SHP77 (cell line): ENCODE measurements around the gene TMIGD3.
A peak's percentile ranks its signal among the peaks of the same experiment; 100 is the strongest.

Source experiments
- DNase-seq, 2 experiments: peaks; one replicate each; lab custom pipeline; 2025; lab: John Stamatoyannopoulos, UW

Gene TMIGD3

DNA sequence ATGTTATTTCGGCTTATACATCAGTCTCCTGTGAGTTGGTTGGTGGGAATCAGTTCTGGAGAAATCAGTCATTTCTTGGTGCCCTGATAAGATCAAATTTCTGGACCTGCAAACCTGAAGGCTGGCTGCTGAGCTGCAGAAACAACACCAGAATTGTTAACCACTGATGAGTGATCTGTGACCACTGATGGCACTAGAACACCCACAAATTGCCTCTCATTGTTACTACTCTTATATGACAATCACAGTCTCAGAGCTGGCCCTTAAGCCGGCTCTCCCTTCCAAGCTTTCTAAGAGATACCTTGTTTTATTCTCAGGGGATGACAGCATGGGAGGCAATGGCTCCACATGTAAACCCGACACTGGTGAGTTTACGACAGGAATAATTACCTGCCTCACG lies 27.7 kb downstream of the TMIGD3 start:
- DNase-seq: no peak

DNA sequence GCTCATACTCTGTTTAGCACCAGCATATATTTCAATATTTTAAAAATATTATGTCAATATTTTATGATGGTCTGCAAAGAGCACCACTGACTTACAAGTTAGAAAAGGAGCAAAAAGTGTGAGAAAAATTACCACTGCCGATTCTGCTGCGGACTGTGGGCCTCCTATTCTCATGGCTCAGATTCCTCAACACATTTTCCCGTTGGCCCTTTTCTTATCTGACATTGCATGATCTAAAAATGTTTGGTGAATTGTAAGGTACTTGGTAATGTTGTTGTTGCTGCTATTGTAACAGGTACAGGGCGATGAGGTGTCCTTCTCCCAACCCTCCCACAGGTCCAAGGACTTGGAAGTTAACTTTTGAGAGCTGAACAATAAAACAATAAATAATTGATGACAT lies 28.9 kb downstream of the TMIGD3 start:
- no peak for DNase-seq

- no peak for DNase-seq
Observed at GRCh38 chr1:111474106-111474505, 29.3 kb downstream of the TMIGD3 start.

DNA sequence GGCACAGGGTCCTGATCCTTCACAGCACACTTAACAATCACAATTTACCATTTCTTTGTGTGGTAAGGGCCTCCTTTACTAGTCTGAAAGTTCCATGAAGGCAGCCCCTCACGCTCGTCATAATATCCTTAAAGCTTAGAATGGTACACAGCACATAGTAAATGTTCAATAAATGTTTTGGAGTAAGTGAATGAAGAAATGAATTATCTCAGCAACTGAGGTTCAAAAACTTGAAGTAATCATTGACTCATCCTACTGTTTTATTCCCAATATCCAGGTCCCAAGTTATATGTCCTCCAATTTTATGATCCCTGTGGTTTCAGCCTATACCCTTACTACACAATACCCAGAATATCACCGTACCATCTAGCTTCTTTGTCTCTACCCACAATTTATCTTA lies 31.9 kb downstream of the TMIGD3 start:
- no peak for DNase-seq

DNA sequence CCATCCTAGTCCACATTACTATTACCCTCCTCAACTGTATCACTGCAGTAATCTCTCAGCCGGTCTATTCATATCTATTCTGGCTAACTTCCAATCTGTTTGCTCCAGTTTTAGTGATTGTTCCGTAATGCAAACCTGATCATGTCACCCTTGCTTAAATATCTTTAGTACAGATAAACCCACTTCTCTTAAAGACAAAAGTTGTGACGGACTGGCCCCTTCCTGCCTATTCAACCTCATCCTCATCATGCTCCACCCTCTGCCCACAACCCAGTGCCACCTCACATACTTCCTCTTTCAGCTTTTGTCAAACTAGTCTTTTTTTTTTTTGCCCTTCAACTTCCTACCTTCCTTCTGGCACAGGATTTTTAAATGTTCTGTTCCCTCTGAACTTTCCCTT lies 32.4 kb downstream of the TMIGD3 start:
- DNase-seq: no peak

GRCh38 chr1:111470596-111470995 lies 32.8 kb downstream of the TMIGD3 start:
- no peak for DNase-seq

GRCh38 chr1:111469539-111469938 lies 33.9 kb downstream of the TMIGD3 start:
- no peak for DNase-seq

- DNase-seq: no peak
Observed at GRCh38 chr1:111468717-111469100, 34.7 kb downstream of the TMIGD3 start.

- no peak for DNase-seq
Observed at GRCh38 chr1:111467865-111468716, 35.3 kb downstream of the TMIGD3 start.

GRCh38 chr1:111466480-111466879 lies 37.0 kb downstream of the TMIGD3 start:
- no peak for DNase-seq

DNA sequence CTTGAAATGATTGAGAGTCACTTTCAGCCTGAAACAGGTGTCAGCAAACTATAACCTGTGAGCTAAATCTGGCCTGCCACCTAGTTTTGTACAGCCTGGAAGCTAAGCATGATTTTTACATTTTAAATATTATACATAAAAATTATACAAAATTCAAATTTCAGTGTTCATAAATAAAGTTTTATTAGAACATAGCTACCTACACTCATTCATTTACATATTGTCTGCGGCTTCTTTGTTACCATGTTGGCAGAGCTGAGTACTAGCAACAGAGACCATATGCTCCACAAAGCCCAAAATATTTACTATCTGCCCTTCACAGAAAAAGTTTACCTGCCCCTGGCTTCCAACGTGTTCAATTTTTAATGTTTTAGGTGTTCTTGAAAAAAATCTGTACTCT lies 37.7 kb downstream of the TMIGD3 start:
- no peak for DNase-seq

DNA sequence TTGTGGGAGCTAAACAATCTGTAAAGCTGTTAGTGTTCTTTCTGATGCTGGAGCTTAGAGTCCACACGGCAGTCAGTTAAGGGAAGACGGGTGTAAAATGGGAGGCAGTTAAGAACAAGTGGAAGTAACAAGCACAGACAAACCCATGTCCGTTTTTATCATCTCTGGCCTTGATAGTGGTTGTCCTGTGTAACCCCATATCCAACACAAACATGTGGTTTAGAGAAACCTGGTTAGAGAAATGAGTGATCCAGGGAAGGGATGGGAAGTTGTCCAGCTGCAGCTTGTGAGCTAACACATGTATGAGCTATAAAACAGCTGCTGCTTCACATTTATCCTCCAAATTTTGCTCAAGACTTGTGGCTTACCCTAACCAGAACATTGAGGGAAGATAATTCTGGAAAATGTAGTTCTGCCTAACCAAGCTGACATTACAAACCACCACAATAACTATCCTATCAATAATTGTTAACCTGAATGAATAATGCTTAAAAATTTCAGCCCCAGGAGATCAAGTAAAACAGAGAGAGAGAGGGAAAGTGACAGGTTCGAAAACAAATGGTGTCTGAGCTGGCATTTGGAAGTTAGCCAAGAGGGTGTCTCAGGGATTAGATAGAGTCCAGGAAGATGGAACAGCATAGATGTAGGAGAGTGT lies 40.3 kb downstream of the TMIGD3 start:
- no peak for DNase-seq

GRCh38 chr1:111462370-111463028 lies 40.9 kb downstream of the TMIGD3 start:
- no peak for DNase-seq

DNA sequence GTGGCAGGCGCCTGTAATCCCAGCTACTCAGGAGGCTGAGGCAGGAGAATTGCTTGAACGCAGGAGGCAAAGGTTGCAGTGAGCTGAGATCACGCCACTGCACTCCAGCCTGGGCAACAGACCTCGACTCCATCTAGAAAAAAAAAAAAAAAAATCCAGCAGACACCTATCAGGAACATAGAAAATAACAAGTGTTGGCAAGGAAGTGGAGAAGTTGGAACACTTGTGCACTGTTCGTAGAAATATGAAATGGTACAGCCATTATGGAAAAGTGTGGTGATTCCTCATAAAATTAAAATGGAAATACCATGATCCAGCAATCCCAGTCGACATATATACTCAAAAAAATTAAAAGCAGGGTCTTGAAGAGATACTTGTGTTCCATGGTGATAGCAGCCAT lies 41.7 kb downstream of the TMIGD3 start:
- no peak for DNase-seq

- DNase-seq: no peak
Observed at GRCh38 chr1:111455642-111456031, 47.8 kb downstream of the TMIGD3 start.

GRCh38 chr1:111454859-111455641 lies 48.4 kb downstream of the TMIGD3 start:
- DNase-seq: no peak

GRCh38 chr1:111453706-111454105 lies 49.7 kb downstream of the TMIGD3 start:
- no peak for DNase-seq

DNA sequence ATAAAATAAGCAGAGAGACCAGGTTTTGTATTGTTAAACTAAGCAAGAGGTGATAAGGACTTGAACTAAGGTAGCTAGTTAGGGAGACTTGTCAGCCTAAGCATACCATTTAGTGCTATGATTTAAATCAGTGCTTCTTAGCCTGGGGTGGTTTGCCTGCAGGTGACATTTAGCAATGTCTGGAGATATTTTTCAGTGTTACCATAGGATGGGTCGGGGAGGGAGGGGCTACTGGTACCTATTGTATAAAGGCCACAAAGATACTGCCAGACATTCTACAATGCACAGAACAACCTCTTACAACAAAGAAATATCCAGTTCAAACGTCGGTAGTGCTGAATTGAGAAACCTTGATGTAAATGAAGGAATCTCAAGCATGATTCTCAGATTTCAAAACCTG lies 50.9 kb downstream of the TMIGD3 start:
- DNase-seq: no peak

- DNase-seq: no peak
Observed at GRCh38 chr1:111450185-111450584, 53.2 kb downstream of the TMIGD3 start.

- DNase-seq: no peak
Observed at GRCh38 chr1:111449703-111450017, 53.8 kb downstream of the TMIGD3 start.

- DNase-seq: peak; percentile 96 to 98
Observed at GRCh38 chr1:111448918-111449702, 54.3 kb downstream of the TMIGD3 start, which contains the start of the genes ATP5PB and WDR77. TSS of gene ATP5PB (plus strand) at chr1:111449464. CDS start at chr1:111449542, 78 bp downstream. TSS of gene WDR77 (minus strand) at chr1:111449256. CDS start at chr1:111449169, 87 bp downstream.
